K562 (cell line): Measurements from ENCODE around the gene POLR1A. TPM values are rescaled to one million over a fixed set of nuclear protein-coding genes. Genes with fewer than 3 reads are reported as not detected.

Experiments
- ATAC-seq: fragments of 200-7000 bp; cut with Tn5 transposase; 3 replicates; pipeline ENCODE4 v1.9.1; 2020; ENCODE audit warnings: moderate library complexity
- Bru-seq: library from RNA; stranded (reverse); fragments of 400-500 nt; gene quantifications from one replicate; lab custom pipeline; 2021; lab: Mats Ljungman, UMichigan
- BruChase-seq, 2 experiments: library from RNA; stranded (reverse); fragments of 400-500 nt; gene quantifications; one replicate each; lab custom pipeline; 2021; lab: Mats Ljungman, UMichigan
- BruUV-seq: library from RNA; stranded (reverse); fragments of 400-500 nt; replicated peaks from 2 replicates; lab custom pipeline; 2021; lab: Mats Ljungman, UMichigan
- CTCF ChIA-PET: fragments of 300-600 bp; formaldehyde crosslinking; extraction: SDS; loops from one replicate; lab custom pipeline; 2021; ENCODE audit warnings: low intra/inter-chr PET ratio; lab: Yijun Ruan, JAX
- POLR2A ChIA-PET: fragments of 300-600, 350-650 bp; sonication (Branson Sonifier 250); formaldehyde crosslinking; extraction: SDS; loops from one replicate; lab custom pipeline; 2021; ENCODE audit warnings: antibody characterized with exemption, inconsistent platforms; lab: Yijun Ruan, JAX
- DNase-seq, 4 experiments: peaks; one replicate each; pipeline versions ENCODE4 v3.0.0 to v3.0.0-alpha.2; 2011 to 2018; ENCODE audit warnings: low spot score in 3 of 4, mixed read lengths in 3 of 4; ENCODE audit errors: extremely low read depth in 1 of 4
- FAIRE-seq: peaks from 2 replicates; lab custom pipeline; 2011; peaks lifted over from hg19 to GRCh38; lab: Jason Lieb, UNC
- H2AFZ ChIP-seq: 2 replicates; pipeline ENCODE4 v1.6.0; 2011; ENCODE audit warnings: low read depth, low read length, control low read depth, inconsistent platforms
- H3K27ac ChIP-seq: fragments of 200-600 bp; 3 replicates; pipeline ENCODE4 v1.8.0; 2011; ENCODE audit warnings: low read depth, mild to moderate bottlenecking, control low read depth, inconsistent platforms, low read length, moderate library complexity, mixed read lengths; ENCODE audit errors: extremely low read depth
- H3K27me3 ChIP-seq, 2 experiments: fragments of 300-600 bp in 1 of 2; 2 replicates in 1 of 2; 3 replicates in 1 of 2; pipeline versions ENCODE4 v1.6.0 to v1.8.0; 2011; ENCODE audit warnings: inconsistent platforms in 2 of 2, low read length in 2 of 2, mild to moderate bottlenecking in 1 of 2, mixed read lengths in 1 of 2, moderate library complexity in 1 of 2; ENCODE audit not compliant: control insufficient read depth in 2 of 2, insufficient read depth in 2 of 2
- H3K36me3 ChIP-seq: fragments of 300-600 bp; 3 replicates; pipeline ENCODE4 v1.8.0; 2011; ENCODE audit warnings: mild to moderate bottlenecking, low read length, inconsistent platforms; ENCODE audit not compliant: control insufficient read depth, insufficient read depth
- H3K4me1 ChIP-seq, 2 experiments: fragments of 200-600 bp in 1 of 2; replicated peaks in 1 of 2; 2 replicates in 1 of 2; 3 replicates in 1 of 2; pipeline versions ENCODE4 v1.5.1 to v1.8.0; 2011; ENCODE audit warnings: inconsistent platforms in 2 of 2, low read length in 2 of 2, mild to moderate bottlenecking in 1 of 2, mixed read lengths in 1 of 2, moderate library complexity in 1 of 2; ENCODE audit not compliant: control insufficient read depth in 2 of 2, insufficient read depth in 2 of 2
- H3K4me2 ChIP-seq: 2 replicates; pipeline ENCODE4 v1.6.1; 2011; ENCODE audit warnings: low read length, control low read depth, inconsistent platforms, mixed read lengths; ENCODE audit not compliant: insufficient read depth
- H3K4me3 ChIP-seq: fragments of 200-600 bp; sonication (generic), shearing (Covaris generic); 2 replicates; pipeline ENCODE4 v1.5.1; 2016; ENCODE audit warnings: control low read depth, inconsistent platforms
- H3K79me2 ChIP-seq: fragments of 200-600 bp; 3 replicates; pipeline ENCODE4 v1.8.0; 2011; ENCODE audit warnings: low read length, inconsistent platforms; ENCODE audit not compliant: control insufficient read depth, insufficient read depth
- H3K9ac ChIP-seq, 2 experiments: 2 replicates each; pipeline versions ENCODE4 v1.6.0 to v1.6.1; 2011; ENCODE audit warnings: low read depth in 2 of 2, low read length in 2 of 2, control low read depth in 1 of 2, inconsistent platforms in 1 of 2, mild to moderate bottlenecking in 1 of 2, mixed read lengths in 1 of 2; ENCODE audit not compliant: insufficient read depth in 1 of 2
- H3K9me1 ChIP-seq: one replicate; pipeline ENCODE4 v1.6.0; 2011; ENCODE audit warnings: inconsistent platforms, mild to moderate bottlenecking, low read length, moderate library complexity; ENCODE audit not compliant: control insufficient read depth, insufficient read depth
- H3K9me3 ChIP-seq: replicated peaks from 2 replicates; pipeline ENCODE4 v1.5.1; 2011; ENCODE audit warnings: low read depth, low read length, inconsistent platforms; ENCODE audit not compliant: control insufficient read depth, insufficient read depth
- H4K20me1 ChIP-seq: replicated peaks from 2 replicates; pipeline ENCODE4 v1.6.1; 2011; ENCODE audit warnings: low read length, inconsistent platforms, mixed read lengths; ENCODE audit not compliant: control insufficient read depth, insufficient read depth
- ATF3 ChIP-seq, 2 experiments: fragments of 450-650 bp in 1 of 2; sonication (generic) in 1 of 2; formaldehyde crosslinking in 1 of 2; IDR thresholded peaks in 1 of 2; conservative IDR thresholded peaks in 1 of 2; 2 replicates each; pipeline versions ENCODE4 v1.6.1 to v1.8.1; 2016 to 2023; ENCODE audit warnings: mild to moderate bottlenecking in 2 of 2, moderate library complexity in 2 of 2, inconsistent platforms in 1 of 2, missing genetic modification reagents in 1 of 2
- HLTF ChIP-seq: fragments of 450-650 bp; IDR thresholded peaks from 2 replicates; pipeline ENCODE4 v1.6.1; 2016
- KDM5B ChIP-seq: fragments of 200-600 bp; sonication (generic); IDR thresholded peaks from 2 replicates; pipeline ENCODE4 v1.6.1; 2012; ENCODE audit warnings: low read depth, mild to moderate bottlenecking, moderate library complexity, low read length, control low read depth, inconsistent platforms; ENCODE audit not compliant: insufficient replicate concordance
- MCM5 ChIP-seq: fragments of 450-650 bp; IDR thresholded peaks from 2 replicates; pipeline ENCODE4 v1.6.1; 2016; ENCODE audit warnings: low read depth
- MLX ChIP-seq, 2 experiments: fragments of 450-650 bp in 1 of 2; sonication (generic) in 1 of 2; formaldehyde crosslinking; conservative IDR thresholded peaks; 2 replicates each; pipeline versions ENCODE4 v1.4.0 to v1.8.1; 2020 to 2022; ENCODE audit warnings: mild to moderate bottlenecking in 1 of 2, missing genetic modification reagents in 1 of 2
- MYBL2 ChIP-seq, 2 experiments: fragments of 450-650 bp in 1 of 2; sonication (generic) in 1 of 2; formaldehyde crosslinking in 1 of 2; IDR thresholded peaks; 2 replicates each; pipeline versions ENCODE4 v1.6.1 to v1.8.1; 2017 to 2022; ENCODE audit warnings: borderline replicate concordance in 1 of 2, inconsistent platforms in 1 of 2, low read depth in 1 of 2, mild to moderate bottlenecking in 1 of 2, missing genetic modification reagents in 1 of 2, moderate library complexity in 1 of 2
- NFATC3 ChIP-seq: fragments of 450-650 bp; IDR thresholded peaks from 2 replicates; pipeline ENCODE4 v1.6.1; 2017; ENCODE audit warnings: mild to moderate bottlenecking
- NUFIP1 ChIP-seq: fragments of 450-650 bp; IDR thresholded peaks from 2 replicates; pipeline ENCODE4 v1.6.1; 2018; ENCODE audit not compliant: partially characterized antibody
- POU5F1 ChIP-seq: fragments of 150-350 bp; IDR thresholded peaks from 2 replicates; pipeline ENCODE4 v1.6.1; 2014; ENCODE audit warnings: borderline replicate concordance, low read length, low read depth, mild to moderate bottlenecking; ENCODE audit not compliant: partially characterized antibody
- TCF3 ChIP-seq: sonication (generic); formaldehyde crosslinking; IDR thresholded peaks from 2 replicates; pipeline ENCODE4 v1.4.0; 2020; ENCODE audit warnings: mild to moderate bottlenecking, missing genetic modification reagents
- USF2 ChIP-seq: sonication (generic); formaldehyde crosslinking; IDR thresholded peaks from 2 replicates; pipeline ENCODE4 v1.5.0; 2020; ENCODE audit warnings: missing genetic modification reagents
- ZC3H8 ChIP-seq: fragments of 450-650 bp; IDR thresholded peaks from 2 replicates; pipeline ENCODE4 v1.6.1; 2017
- WGBS: fragments of 100-300 bp; shearing (Covaris generic); methylation state at CpG from one replicate; pipeline ENCODE4 v1.1.6; 2016; ENCODE audit warnings: low coverage, mixed read lengths; ENCODE audit not compliant: insufficient coverage; ENCODE audit errors: missing lambda C conversion rate; 5-methylcytosine and 5-hydroxymethylcytosine counted together
- in situ Hi-C: fragments of 300-500 bp; cut with MboI; formaldehyde crosslinking; loops from 4 replicates; pipeline ENCODE4 v1.15.0; 2018; ENCODE audit warnings: inconsistent platforms, mixed read lengths
- intact Hi-C: fragments of 100-400 bp; cut with micrococcal nuclease; formaldehyde crosslinking; loops from 2 replicates; pipeline ENCODE4 v1.14.2; 2022
- long read RNA-seq, 3 experiments: library from polyadenylated mRNA in 2 of 3; library from RNA in 1 of 3; unstranded in 2 of 3; stranded (forward) in 1 of 3; transcript quantifications; one replicate each; pipeline ENCODE4 v2.0.0, GENCODE V29; 2019 to 2022
- polyA minus RNA-seq, 3 experiments: library from RNA; depleted of rRNA, polyadenylated mRNA; stranded (reverse); fragments of >200 nt; gene quantifications; 2 replicates each; pipeline ENCODE4 v1.2.3, GENCODE V29; 2011
- polyA plus RNA-seq, 8 experiments: library from polyadenylated mRNA; depleted of rRNA in 4 of 8; stranded (reverse) in 5 of 8; unstranded in 3 of 8; fragments of >200 nt; fragmentation: Nextera tagmentation in 2 of 8; fragmentation: Illumina TruSeq in 1 of 8; extraction: Ambion mirVana in 2 of 8; extraction: Trizol in 1 of 8; gene quantifications; 2 replicates each; pipeline versions ENCODE4 v1.2.1 to v1.2.3, GENCODE V29; 2011 to 2014; ENCODE audit warnings: inconsistent platforms in 1 of 8, missing spikeins in 1 of 8
- total RNA-seq, 7 experiments: library from RNA; depleted of rRNA in 6 of 7; stranded (reverse); fragments of >200 nt in 6 of 7; fragmentation: Illumina TruSeq in 2 of 7; extraction: Trizol in 2 of 7; gene quantifications; 2 replicates each; pipeline versions ENCODE4 v1.2.1 to v1.2.3, GENCODE V29; 2011 to 2021; ENCODE audit warnings: low replicate concordance in 1 of 7

The POLR1A gene
- total RNA-seq (2011; cell fraction: chromatin; rRNA removed; ENCODE audit: low replicate concordance), result 142 and 172 TPM in 2 replicates
- 42.9 and 54.9 TPM in 2 replicates for total RNA-seq (2011; cell fraction: nucleolus; rRNA removed)
- 56.0 and 72.4 TPM in 2 replicates for total RNA-seq (2011; cell fraction: nucleoplasm; rRNA removed)
- total RNA-seq (2014; rRNA removed), result 21.8 and 25.4 TPM in 2 replicates
- 33.5 and 34.4 TPM in 2 replicates for total RNA-seq (2014; rRNA removed; fragmentation: Illumina TruSeq; extraction: Trizol)
- total RNA-seq (2015; rRNA removed; fragmentation: Illumina TruSeq; extraction: Trizol), result 25.0 and 26.0 TPM in 2 replicates
- 62.6 and 72.1 TPM in 2 replicates for total RNA-seq (2021)
- 8.9 and 13.3 TPM in 2 replicates for polyA plus RNA-seq (2011; rRNA removed)
- polyA plus RNA-seq (2011; cell fraction: cytosol; rRNA removed), result 4.9 and 10.6 TPM in 2 replicates
- 14.6 and 27.4 TPM in 2 replicates for polyA plus RNA-seq (2011; cell fraction: nucleus; rRNA removed)
- polyA plus RNA-seq (2012), result 13.3 and 47.8 TPM in 2 replicates
- 28.6 and 34.7 TPM in 2 replicates for polyA plus RNA-seq (2014; fragmentation: Illumina TruSeq; extraction: Trizol)
- 1 to 10 TPM; 3.0 to 8.2 TPM for polyA plus RNA-seq (2014; fragmentation: Nextera tagmentation; extraction: Ambion mirVana)
- 14.1 and 14.7 TPM in 2 replicates for polyA plus RNA-seq (2014; rRNA removed)
- 25.3 and 41.6 TPM in 2 replicates for polyA minus RNA-seq (2011; rRNA and poly(A)+ RNA removed)
- polyA minus RNA-seq (2011; cell fraction: cytosol; rRNA and poly(A)+ RNA removed), result 30.3 and 46.2 TPM in 2 replicates
- 24.5 and 33.4 TPM in 2 replicates for polyA minus RNA-seq (2011; cell fraction: nucleus; rRNA and poly(A)+ RNA removed)
- Bru-seq, nascent RNA, result percentile 84 among the genes with signal in this experiment
- percentile 83 among the genes with signal in this experiment for BruChase-seq, experiment 1, labeled RNA remaining after a 2-hour chase
- BruChase-seq, experiment 2, labeled RNA remaining after a 6-hour chase, result percentile 80 among the genes with signal in this experiment
- long read RNA-seq, experiment 1, full-length matches to known transcripts, result 1 of 184 reads
- long read RNA-seq, experiment 1, partial matches to known transcripts, result 54 of 184 reads
- long read RNA-seq, experiment 1, other reads (novel, unspliced or antisense), result 129 of 184 reads
- long read RNA-seq, experiment 2, full-length matches to known transcripts, result 3 of 80 reads
- long read RNA-seq, experiment 2, partial matches to known transcripts, result 40 of 80 reads
- long read RNA-seq, experiment 2, other reads (novel, unspliced or antisense), result 37 of 80 reads
- long read RNA-seq, experiment 3, partial matches to known transcripts, result 7 of 14 reads
- long read RNA-seq, experiment 3, other reads (novel, unspliced or antisense), result 7 of 14 reads

- peaks cover 99% of the 10 kb centered on the region for H3K79me2 ChIP-seq
- DNase-seq, result peak; percentile 65 to 92 (median 73)
- no peak for FAIRE-seq
- in situ Hi-C loops, result no loop called here
- intact Hi-C loops, result loop anchor here (10.0 kb wide), 1 partner anchor 691 kb away; the partner anchor contains the start of genes CAPG and SH2D6
- peak within 1 kb of the TSS; percentile 98 for H2AFZ ChIP-seq
- peak; percentile 95 for ATAC-seq
- H3K9ac ChIP-seq, result peak within 1 kb of the TSS; percentile 92 to 98
- ChIA-PET CTCF (no interaction called here), POLR2A (interaction anchor here (0.6 to 2.1 kb wide), 18 partner anchors 9 to 208 kb away, joined by 3 to 19 read pairs (median 4); partner anchors contain the start of gene IMMT)
- under 1% methylated on average over 38 of the region's 38 CpGs for WGBS
- no peaks in the 10 kb centered on the region for H3K9me3 ChIP-seq
- H3K4me3 ChIP-seq, result peak within 1 kb of the TSS; percentile 72
- H3K4me2 ChIP-seq, result peak within 1 kb of the TSS; percentile 93
- no TSS peak for BruUV-seq
- H3K36me3 ChIP-seq, result peaks cover 72% of the 10 kb centered on the region
- H4K20me1 ChIP-seq, result peaks cover 7% of the 10 kb centered on the region; the same call in 1 of the 2 replicates
- no peaks in the 10 kb centered on the region for H3K27me3 ChIP-seq
- H3K4me1 ChIP-seq, result peaks cover 0 to 17% of the 10 kb centered on the region in 2 experiments; a peak in 2 of 5 replicates
- H3K27ac ChIP-seq, result peak within 1 kb of the TSS; percentile 82
- no peaks in the 10 kb centered on the region for H3K9me1 ChIP-seq
- TF ChIP-seq ATF3 (IDR thresholded peaks at IDR 0.05) (no peak), ATF3 (CRISPR knock-in tag; conservative IDR thresholded peaks at IDR 0.05) (0 out of 2 replicates have a peak, but pooled peaks have one; percentile 26), TCF3 (CRISPR knock-in tag) (no peak), MYBL2 (IDR thresholded peaks at IDR 0.05; ENCODE audit: low read depth) (no peak), MYBL2 (CRISPR knock-in tag; IDR thresholded peaks at IDR 0.05; ENCODE audit: borderline replicate concordance) (no peak), POU5F1 (no peak), NUFIP1 (no peak), HLTF (no peak), MCM5 (no peak), ZC3H8 (no peak), MLX (CRISPR knock-in tag; conservative IDR thresholded peaks at IDR 0.05) (0 out of 4 replicates have a peak, but pooled peaks of 1 of the 2 experiments have one; percentile 53), USF2 (peak; percentile 10; the same call in 1 of the 2 replicates), NFATC3 (no peak), KDM5B (no peak)
These were observed at the start of gene POLR1A for GRCh38 chr2:86105252-86105968. Gene POLR1A (minus strand): TSS chr2:86105886. CDS start chr2:86105776, 110 bp downstream.
